GM19395 (cell line): ENCODE results near the gene XYLT1.
"Not testable (repeated sequence)": the region's sequence is repeated elsewhere in the genome, so short reads cannot be mapped to it uniquely, and the experiment has no call there.

ENCODE experiments used
- ATAC-seq: cut with Tn5 transposase; IDR thresholded peaks from one replicate; pipeline ENCODE4 v1.9.1; 2021; ENCODE audit warnings: mild to moderate bottlenecking, moderate library complexity; ENCODE audit not compliant: unreplicated experiment

XYLT1 gene

GRCh38 chr16:17493012-17493411, 22.3 kb upstream of the XYLT1 start:
- ATAC-seq: no peak

- no peak for ATAC-seq
These were observed 20.4 kb upstream of the XYLT1 start for GRCh38 chr16:17491140-17491662.

- ATAC-seq: no peak
These were observed 17.7 kb upstream of the XYLT1 start for GRCh38 chr16:17488506-17488905.

GRCh38 chr16:17483351-17483750, 12.6 kb upstream of the XYLT1 start:
- ATAC-seq: no peak

- not testable (repeated sequence) for ATAC-seq
These were observed 11.6 kb upstream of the XYLT1 start for GRCh38 chr16:17482341-17482740.

- ATAC-seq: no peak
These were observed 11.0 kb upstream of the XYLT1 start for GRCh38 chr16:17481736-17482135.

- not testable (repeated sequence) for ATAC-seq
These were observed 6.4 kb upstream of the XYLT1 start for GRCh38 chr16:17477260-17477545.

- no peak for ATAC-seq
These were observed 5.9 kb upstream of the XYLT1 start for GRCh38 chr16:17476414-17477259.

GRCh38 chr16:17475104-17475503, 4.3 kb upstream of the XYLT1 start:
- no peak for ATAC-seq

- ATAC-seq: no peak
These were observed 3.8 kb upstream of the XYLT1 start for GRCh38 chr16:17474572-17474971.

GRCh38 chr16:17474037-17474436, 3.3 kb upstream of the XYLT1 start:
- no peak for ATAC-seq

GRCh38 chr16:17471719-17472461, 1.1 kb upstream of the XYLT1 start:
- ATAC-seq: no peak

GRCh38 chr16:17470182-17470907, 415 bp downstream of the XYLT1 start:
- no peak for ATAC-seq

GRCh38 chr16:17469741-17470181, 999 bp downstream of the XYLT1 start:
- ATAC-seq: no peak

GRCh38 chr16:17469011-17469740, 1.6 kb downstream of the XYLT1 start:
- ATAC-seq: no peak

- no peak for ATAC-seq
These were observed 2.1 kb downstream of the XYLT1 start for GRCh38 chr16:17468611-17469010.

- ATAC-seq: no peak
These were observed 2.7 kb downstream of the XYLT1 start for GRCh38 chr16:17467923-17468540.

GRCh38 chr16:17466876-17467275, 3.9 kb downstream of the XYLT1 start:
- ATAC-seq: no peak

GRCh38 chr16:17465460-17465859, 5.3 kb downstream of the XYLT1 start:
- ATAC-seq: no peak

GRCh38 chr16:17463335-17463734, 7.4 kb downstream of the XYLT1 start:
- no peak for ATAC-seq
